Glomerular visceral epithelial cell (primary cell): ENCODE results near the gene ANKS1A.

ENCODE experiments used
- DNase-seq: peaks from one replicate; pipeline ENCODE4 v3.0.0-alpha.2; 2016; ENCODE audit errors: extremely low spot score

Gene ANKS1A

DNA sequence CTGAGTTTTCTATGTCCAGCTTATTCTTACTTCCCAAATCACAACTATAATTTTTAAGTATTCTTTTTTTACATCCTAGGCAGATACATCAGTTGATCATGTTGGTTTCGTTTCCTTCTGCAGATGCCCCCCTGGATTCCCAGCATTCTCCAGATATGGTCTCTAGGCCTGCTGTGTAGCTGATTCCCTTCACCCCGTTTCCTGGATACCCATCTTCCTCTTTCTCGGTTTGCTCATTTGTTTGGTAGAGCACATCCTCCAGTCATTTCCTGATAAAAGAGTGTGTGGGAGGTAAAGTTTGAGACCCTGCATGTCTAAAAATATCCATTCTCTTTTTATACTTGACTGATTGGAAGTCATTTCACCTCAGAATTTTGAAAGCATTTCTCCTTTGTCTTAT, 66.4 kb downstream of the ANKS1A start:
- DNase-seq: no peak

GRCh38 chr6:34957231-34957783, 68.3 kb downstream of the ANKS1A start:
- DNase-seq: no peak

GRCh38 chr6:34958734-34959133, 69.7 kb downstream of the ANKS1A start:
- no peak for DNase-seq

DNA sequence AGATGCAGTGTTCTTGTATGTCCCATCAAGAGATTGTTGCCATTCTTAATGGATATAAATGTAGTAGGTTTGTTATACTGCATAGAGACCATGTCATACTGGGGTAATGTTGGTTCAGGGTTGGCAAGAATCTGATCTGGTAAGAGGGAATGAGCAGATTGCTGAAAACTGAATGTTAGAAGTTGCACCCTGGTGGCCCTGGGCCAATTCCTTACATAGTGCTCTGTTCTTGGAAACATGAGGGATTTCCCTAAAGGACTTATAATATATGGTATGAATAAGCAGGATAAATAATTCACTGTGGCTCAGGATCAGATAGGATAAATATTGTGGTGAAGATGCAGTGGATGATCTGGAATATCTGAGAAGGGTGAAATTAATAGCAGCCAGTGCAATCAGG, 70.2 kb downstream of the ANKS1A start:
- DNase-seq: no peak

DNA sequence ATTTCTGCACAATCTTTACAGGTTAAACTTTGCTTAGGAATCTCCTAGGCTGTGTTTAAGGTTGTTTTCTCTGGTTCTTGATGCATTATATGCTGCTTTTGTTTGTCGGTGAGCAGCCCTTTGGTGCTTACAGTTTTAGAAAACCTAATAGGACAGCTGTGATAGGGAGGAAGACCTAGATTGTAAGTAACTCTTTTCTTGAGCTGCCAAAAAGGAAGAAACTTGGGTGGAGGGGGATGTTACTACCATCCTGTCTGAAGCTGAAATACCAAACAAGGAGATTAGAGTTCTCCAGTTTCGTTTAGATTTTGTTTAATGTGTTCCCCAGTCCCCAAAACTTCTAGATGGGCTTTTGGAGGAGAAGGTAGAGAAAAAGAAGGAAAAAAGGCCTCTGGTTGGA, 72.0 kb downstream of the ANKS1A start:
- no peak for DNase-seq

DNA sequence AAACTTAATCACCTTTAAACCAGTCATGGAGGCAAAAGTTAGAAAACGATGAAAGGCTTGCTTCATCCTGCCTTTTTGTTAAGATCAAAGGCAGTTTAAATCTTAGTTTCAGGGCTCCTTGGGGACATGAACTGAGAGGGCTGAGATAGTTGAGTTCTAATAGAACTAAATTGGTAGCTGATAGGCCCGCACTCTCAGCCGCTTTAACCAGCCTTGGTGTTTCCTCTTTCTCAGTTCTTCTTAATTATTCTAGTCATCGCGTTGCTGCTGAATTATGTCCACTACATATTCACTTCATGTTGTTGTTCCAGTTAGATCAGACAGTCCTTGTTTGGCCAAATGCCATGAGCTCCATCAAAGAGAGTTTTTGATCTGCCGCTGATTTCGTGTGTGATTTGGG, 72.5 kb downstream of the ANKS1A start:
- DNase-seq: no peak

GRCh38 chr6:34964564-34964963, 75.5 kb downstream of the ANKS1A start:
- DNase-seq: no peak

- DNase-seq: no peak
Observed at GRCh38 chr6:34967461-34967860, 78.4 kb downstream of the ANKS1A start.

- no peak for DNase-seq
Observed at GRCh38 chr6:34969662-34970265, 80.7 kb downstream of the ANKS1A start.

- no peak for DNase-seq
Observed at GRCh38 chr6:34970488-34970887, 81.4 kb downstream of the ANKS1A start.

DNA sequence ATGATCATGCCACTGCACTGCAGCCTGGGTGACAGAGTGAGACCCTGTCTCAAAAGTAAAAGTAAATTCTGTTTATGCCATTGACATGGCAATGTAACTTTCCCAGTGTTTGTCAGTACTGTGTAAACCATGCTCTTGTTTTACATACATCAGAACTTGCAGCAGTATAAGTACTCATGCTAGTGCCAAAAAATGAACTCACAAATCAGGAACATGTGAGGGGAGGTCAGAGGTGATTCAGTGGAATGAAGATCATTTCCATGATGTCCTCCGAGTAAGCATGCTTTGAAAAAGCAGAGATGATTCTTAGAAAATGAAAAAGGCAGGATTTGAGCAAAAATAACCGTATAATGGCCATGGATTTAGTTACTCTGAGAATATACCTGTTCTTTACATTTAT, 81.9 kb downstream of the ANKS1A start:
- no peak for DNase-seq

DNA sequence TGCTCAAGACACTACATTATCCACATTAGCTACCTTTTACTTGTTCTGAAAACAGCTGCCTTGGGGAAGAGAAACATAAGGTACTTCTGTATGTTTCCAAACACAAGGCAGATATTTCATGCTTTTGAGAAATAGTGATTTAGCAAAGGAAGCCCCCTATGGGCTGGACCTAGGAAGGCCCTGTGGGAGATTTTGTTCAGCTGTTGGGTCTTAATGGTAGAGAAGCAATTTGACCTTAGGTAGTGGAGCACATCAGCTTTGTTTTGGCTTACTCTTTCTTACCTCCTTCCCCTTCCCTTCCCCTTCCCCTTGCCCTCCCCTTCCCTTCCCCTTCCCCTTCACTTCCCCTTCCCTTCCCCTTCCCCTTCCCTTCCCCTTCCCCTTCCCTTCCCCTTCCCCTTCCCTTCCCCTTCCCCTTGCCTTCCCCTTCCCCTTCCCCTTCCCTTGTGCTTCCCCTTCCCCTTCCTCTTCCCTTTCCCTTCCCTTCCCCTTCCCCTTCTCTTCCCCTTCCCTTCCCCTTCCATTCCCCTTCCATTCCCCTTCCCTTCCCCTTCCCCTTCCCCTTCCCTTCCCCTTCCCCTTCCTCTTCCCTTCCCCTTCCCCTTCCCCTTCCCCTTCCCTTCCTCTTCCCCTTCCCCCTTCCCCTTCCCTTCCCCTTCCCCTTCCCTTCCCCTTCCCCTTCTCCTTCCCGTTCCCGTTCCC, 84.6 kb downstream of the ANKS1A start:
- DNase-seq: no peak

DNA sequence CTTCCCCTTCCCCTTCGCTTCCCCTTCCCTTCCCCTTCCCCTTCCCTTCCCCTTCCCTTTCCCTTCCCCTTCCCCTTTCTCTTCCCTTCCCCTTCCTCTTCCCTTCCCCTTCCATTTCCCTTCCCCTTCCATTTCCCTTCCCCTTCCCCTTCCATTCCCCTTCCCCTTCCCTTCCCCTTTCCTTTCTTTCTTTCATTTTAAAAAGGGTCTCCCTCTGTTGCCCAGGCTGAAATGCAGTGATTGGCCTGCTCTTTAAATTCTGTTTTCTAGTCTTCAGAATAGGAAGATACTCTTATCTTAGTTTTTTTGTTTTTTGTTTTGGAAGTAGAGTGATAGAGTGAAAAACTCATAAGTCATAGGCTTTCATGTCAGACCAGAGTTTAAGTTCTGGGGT, 85.2 kb downstream of the ANKS1A start:
- no peak for DNase-seq

DNA sequence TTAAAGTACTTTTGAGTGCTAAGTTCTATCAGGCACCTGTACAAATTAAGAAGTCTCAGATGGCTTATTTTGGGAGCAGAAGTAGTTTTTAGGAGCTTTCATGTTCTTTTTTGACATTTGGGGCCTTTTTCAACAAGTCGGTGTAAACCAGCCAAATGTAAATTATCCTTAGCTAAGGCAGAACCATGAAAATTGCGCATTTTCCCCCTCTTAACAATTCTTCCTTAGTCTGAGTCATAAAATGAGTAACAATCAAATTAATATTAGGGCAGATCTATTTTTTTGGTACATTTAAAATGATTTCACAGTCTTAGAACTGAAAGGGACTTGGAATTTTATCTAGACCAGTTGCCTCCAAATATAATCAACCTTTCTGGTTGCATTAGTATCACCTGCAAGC, 87.2 kb downstream of the ANKS1A start:
- no peak for DNase-seq

DNA sequence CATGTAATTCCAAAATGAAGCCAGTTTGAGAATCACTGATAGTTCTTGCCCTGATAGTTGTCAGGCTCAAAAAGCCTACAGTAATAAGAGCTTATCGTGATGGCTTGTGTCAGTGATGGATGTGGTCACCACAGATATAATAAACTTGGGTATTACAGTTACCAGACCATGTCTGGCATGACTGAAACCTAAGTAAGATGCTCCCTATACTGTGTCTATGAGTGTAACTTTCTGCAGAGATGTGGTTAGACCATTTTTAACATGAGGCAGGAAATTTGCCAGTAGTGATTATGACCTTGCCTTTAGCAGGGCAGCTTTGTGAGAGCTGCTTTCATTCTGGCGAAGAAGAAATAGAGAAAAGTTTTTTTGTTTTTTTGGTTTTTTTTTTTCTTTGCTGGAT, 90.2 kb downstream of the ANKS1A start:
- no peak for DNase-seq

GRCh38 chr6:34979994-34980393, 90.9 kb downstream of the ANKS1A start:
- no peak for DNase-seq

GRCh38 chr6:34981366-34981765, 92.3 kb downstream of the ANKS1A start:
- DNase-seq: no peak

DNA sequence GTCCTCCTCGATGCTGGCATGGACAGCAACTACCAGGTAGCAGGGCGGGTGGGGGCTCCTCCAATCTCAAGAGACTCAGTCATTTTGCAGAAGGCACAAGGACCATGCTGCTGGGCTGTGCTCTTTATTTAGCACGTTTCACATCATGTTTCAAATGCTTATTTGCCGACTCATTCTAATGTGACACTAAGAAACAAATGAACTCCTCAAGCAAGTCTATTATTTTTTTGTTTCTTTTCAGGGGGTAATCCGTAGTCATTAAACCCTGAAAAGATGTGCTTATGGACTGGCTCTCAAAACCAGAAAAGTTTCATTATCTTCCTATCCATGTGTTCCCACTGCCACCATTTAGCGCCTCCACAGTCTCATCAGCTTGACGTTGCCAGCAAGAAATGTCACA, 92.9 kb downstream of the ANKS1A start:
- DNase-seq: no peak

DNA sequence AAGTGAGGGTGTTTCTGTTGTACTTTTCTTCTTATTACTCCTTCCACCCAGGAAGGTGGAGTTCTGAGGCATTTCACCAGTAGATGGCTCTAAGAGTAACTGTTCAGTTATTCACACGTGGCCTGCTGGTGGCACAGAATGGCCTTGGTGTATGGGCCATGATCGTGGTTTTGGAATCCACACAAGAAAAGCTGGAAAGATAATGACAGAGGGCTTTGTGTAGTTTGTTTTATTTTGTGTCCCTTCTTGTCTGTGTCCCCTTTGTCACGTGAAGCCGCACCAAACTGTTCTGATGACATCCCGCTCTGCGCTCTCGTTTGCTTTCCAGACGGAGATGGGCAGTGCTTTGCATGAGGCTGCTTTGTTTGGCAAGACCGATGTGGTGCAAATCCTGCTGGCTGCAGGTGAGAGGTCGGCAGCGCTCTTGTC, 93.4 kb downstream of the ANKS1A start:
- DNase-seq: peak; percentile 22

DNA sequence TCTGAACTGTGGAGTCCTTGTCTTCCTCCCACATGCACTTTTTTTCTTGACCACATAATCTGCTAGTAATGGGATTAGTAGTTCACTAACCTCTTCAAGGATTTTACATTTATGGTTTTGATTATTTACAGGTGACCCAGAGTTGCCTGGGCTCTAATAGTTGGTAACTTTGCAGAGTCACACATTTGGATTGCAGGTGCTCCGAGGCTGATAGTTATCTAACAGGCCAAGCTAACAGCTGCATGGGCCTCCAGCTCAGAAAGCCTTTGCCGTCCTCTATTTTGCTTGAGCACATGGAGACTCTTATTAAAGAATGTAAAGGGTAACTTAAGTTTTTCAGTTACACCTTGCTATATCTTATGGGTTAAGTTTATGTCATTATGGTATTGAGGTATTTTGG, 95.4 kb downstream of the ANKS1A start:
- no peak for DNase-seq

DNA sequence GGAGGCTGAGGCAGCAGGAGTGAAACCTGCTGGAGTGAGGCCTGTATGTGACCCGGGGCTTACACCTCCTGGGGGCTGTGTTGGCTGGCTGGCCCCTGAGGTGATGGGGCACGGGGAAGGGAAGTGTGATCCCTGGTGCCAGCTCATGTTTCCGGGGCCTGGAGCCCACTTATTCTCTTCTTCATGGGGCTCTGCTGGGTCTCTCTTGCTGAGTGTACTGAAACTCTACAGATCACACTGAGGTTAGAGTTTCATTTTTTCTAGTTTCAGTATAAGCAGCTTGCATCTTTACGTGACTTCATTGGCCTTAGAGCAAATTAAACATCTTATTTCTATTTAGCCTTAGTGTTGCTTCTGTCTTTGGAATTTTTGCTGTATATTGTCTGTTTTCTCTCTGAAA, 96.2 kb downstream of the ANKS1A start:
- no peak for DNase-seq

GRCh38 chr6:34986845-34987246, 97.8 kb downstream of the ANKS1A start:
- peak; percentile 71 for DNase-seq

DNA sequence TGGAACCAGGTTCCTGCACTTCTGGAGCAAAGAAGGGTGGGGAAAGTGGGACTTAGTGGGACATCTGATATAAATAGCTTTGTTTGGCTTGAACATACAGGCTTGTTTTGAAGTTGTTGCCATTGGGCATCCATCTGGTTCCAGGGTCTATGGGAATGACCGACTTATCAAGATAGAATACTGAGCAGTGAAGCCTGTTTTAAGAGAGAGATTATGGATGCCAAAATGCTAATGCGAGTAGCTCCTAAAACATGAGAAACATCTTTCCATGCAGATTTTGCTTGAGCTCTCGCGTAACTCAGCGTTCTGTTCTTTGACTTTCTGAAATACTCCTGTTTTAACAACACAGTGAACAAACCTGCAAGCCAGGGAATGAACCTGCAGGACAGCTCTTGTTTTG, 98.5 kb downstream of the ANKS1A start:
- no peak for DNase-seq
